GM10248 (cell line): ENCODE results near the gene MRPL41.
A peak's percentile ranks its signal among the peaks of the same experiment; 100 is the strongest.

Source experiments
- CTCF ChIA-PET: fragments of 300-600 bp; sonication (Branson Sonifier 250); formaldehyde crosslinking; extraction: SDS; loops from one replicate; lab custom pipeline; 2021; ENCODE audit warnings: antibody characterized with exemption; lab: Yijun Ruan, JAX
- POLR2A ChIA-PET: fragments of 350-650 bp; sonication (Branson Sonifier 250); formaldehyde crosslinking; extraction: SDS; loops from one replicate; lab custom pipeline; 2020; ENCODE audit warnings: antibody characterized with exemption; lab: Yijun Ruan, JAX
- DNase-seq: peaks from one replicate; pipeline ENCODE4 v3.0.0; 2012; ENCODE audit errors: extremely low spot score
- TF ChIP-seq, protein P1 (sequence below): IDR thresholded peaks from 2 replicates; pipeline ENCODE4 v1.5.1; 2012; ENCODE audit warnings: mild to moderate bottlenecking, low read depth; ENCODE audit errors: extremely low read depth, missing control alignments, control extremely low read depth

MRPL41 gene

DNA sequence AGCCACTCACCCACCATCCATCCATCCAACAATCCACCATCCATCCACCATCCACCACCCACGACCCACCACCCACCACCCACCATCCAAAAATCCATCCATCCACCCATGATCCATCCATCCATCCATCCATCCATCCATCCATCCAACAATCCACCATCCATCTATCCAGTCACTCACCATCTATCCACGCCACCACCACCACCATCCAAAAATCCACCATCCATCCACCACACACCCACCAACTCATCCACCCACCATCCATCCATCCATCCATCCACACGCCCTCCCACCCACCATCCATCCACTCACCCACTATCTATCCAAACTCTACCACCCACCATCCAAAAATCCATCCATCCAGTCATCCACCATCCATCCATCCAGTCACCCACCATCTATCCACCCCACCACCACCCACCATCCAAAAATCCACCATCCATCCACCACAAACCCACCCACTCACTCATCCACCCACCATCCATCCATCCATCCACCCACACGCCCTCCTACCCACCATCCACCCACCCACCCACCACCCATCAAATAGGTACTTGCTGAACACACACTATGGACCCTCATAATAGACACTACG, 18.0 kb downstream of the MRPL41 start:
- POLR2A ChIA-PET, result no interaction called here
- no peak for DNase-seq
- CTCF ChIA-PET, result no interaction called here
- TF ChIP-seq, protein P1, sequence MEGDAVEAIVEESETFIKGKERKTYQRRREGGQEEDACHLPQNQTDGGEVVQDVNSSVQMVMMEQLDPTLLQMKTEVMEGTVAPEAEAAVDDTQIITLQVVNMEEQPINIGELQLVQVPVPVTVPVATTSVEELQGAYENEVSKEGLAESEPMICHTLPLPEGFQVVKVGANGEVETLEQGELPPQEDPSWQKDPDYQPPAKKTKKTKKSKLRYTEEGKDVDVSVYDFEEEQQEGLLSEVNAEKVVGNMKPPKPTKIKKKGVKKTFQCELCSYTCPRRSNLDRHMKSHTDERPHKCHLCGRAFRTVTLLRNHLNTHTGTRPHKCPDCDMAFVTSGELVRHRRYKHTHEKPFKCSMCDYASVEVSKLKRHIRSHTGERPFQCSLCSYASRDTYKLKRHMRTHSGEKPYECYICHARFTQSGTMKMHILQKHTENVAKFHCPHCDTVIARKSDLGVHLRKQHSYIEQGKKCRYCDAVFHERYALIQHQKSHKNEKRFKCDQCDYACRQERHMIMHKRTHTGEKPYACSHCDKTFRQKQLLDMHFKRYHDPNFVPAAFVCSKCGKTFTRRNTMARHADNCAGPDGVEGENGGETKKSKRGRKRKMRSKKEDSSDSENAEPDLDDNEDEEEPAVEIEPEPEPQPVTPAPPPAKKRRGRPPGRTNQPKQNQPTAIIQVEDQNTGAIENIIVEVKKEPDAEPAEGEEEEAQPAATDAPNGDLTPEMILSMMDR, result no peak

GRCh38 chr9:137570566-137570965, 18.9 kb downstream of the MRPL41 start:
- TF ChIP-seq, protein P1, result no peak
- no peak for DNase-seq
- ChIA-PET POLR2A (no interaction called here), CTCF (no interaction called here)

DNA sequence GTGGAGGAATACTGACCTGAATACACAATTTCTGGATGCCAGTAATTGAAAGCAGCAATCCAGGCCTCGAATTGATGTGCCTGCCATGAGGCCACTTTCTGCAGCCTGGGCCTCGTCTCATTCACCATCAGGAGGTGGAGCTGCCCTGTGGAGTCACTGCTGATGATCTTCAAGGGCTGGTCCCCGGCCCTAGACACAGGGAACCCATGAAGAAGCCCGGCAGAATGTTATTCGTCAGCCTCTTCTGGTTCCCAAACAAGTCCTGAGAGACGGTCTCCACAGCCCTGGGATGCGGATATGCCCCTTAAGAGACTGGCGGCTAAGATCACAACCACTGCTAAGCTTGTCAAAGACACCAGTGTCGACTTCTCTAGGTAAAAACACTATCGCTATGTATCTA, 22.5 kb downstream of the MRPL41 start:
- no peak for DNase-seq
- CTCF ChIA-PET, result interaction anchor here (1.6 kb wide), 1 partner anchor 22 kb away, joined by 4 read pairs; the partner anchor contains the start of gene MRPL41
- POLR2A ChIA-PET, result interaction anchor here (0.6 kb wide), 1 partner anchor 100 kb away, joined by 4 read pairs; no protein-coding TSS in a partner anchor
- TF ChIP-seq, protein P1, result no peak

- TF ChIP-seq, protein P1, result no peak
- peak; percentile 73 for DNase-seq
- ChIA-PET CTCF (interaction anchor here (0.7 to 1.6 kb wide), 2 partner anchors 16 to 23 kb away, joined by 4 read pairs; partner anchors contain the start of gene MRPL41), POLR2A (interaction anchor here (0.6 to 1.1 kb wide), 2 partner anchors 15 to 22 kb away, joined by 4 to 5 read pairs; partner anchors contain the start of gene ZMYND19)
Measured at GRCh38 chr9:137575364-137575715, 23.7 kb downstream of the MRPL41 start.

DNA sequence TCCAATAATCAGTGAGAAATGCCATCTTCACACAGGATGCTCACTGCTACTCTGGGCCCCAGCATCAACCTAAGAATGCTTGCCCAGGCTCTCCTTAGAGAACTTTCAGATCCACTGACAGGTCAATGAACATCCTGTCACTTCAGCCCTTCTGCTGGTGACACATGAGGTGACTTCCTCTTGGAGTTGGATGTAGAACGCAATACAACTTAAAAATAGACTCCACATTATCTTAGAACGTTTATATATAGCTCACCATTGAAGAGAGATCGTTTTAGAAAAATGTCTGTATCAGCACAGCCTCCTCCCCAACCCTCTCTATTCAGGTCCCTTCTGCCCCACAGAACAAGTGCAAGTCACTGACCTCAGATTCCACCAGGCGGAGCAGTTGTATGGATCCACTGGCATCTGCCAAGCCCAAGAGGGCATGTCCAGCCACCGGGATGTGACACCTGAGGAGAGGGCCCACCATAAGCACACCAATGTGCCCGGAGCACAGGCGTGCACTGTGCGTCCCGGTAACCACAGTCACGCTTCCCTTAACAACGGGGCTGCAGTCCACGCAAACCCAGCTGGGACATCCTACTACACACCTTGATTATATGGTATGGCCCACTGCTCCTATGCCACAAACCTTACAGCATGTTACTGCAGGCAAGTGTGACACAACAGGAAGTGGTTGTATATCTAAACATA, 24.2 kb downstream of the MRPL41 start:
- ChIA-PET CTCF (interaction anchor here (0.7 to 1.6 kb wide), 2 partner anchors 16 to 24 kb away, joined by 4 read pairs; partner anchors contain the start of gene MRPL41), POLR2A (interaction anchor here (0.6 to 1.1 kb wide), 2 partner anchors 15 to 22 kb away, joined by 4 to 5 read pairs; partner anchors contain the start of gene ZMYND19)
- TF ChIP-seq, protein P1, result no peak
- no peak for DNase-seq

GRCh38 chr9:137578518-137579258, 27.0 kb downstream of the MRPL41 start, which contains the start of gene DPH7:
Gene DPH7, minus strand, starts transcription at chr9:137578925. Its CDS starts 148 bp downstream, at chr9:137578777.
- CTCF ChIA-PET, result interaction anchor here (1.0 to 6.2 kb wide), 8 partner anchors 12 to 60 kb away, joined by 3 to 74 read pairs (median 4); partner anchors contain the start of genes MRPL41 and ZMYND19
- DNase-seq, result peak; percentile 99
- TF ChIP-seq, protein P1, result peak; percentile 98
- POLR2A ChIA-PET, result no interaction called here
